ENCODE results near the gene SPATA31C2. TPM values are rescaled to one million over a fixed set of nuclear protein-coding genes. Genes with fewer than 3 reads are reported as not detected.

SPATA31C2 gene
- total RNA-seq, 1 experiment from 2014 or later: 0.04 TPM

DNA sequence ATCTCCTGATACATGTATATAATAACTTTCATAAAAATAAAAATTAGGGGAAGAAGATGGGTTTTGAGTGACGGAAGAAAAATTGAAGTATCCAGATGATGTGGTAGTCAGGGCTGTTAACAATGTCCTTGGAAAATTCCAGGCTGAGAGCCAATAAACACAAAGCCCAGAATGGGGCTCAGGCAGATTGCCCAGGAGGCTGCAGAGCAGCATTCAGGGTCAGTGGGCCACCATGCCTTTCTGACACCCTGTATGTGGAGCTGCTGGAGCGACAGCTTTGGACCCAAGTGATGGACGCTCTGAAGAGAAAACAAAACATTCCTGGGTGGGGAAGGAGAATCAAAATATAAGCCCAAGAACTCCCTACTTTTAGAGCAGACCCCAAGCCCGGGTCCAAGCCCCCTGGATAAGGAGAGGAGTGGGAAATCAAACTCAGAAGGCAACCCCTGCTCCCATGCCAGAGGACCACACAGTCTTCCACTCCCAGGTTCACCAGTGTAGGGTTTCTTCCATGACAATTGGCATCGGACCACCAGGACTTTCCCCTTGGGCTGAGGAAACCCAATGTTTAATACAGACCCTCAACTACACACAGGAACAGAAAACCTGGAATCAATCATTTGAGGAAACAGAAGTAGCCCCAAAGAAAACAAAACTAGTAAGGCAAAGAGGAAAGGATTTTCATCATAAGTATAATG is 45.7 kb upstream of the SPATA31C2 start (continued):
- TF ChIP-seq, protein P1, sequence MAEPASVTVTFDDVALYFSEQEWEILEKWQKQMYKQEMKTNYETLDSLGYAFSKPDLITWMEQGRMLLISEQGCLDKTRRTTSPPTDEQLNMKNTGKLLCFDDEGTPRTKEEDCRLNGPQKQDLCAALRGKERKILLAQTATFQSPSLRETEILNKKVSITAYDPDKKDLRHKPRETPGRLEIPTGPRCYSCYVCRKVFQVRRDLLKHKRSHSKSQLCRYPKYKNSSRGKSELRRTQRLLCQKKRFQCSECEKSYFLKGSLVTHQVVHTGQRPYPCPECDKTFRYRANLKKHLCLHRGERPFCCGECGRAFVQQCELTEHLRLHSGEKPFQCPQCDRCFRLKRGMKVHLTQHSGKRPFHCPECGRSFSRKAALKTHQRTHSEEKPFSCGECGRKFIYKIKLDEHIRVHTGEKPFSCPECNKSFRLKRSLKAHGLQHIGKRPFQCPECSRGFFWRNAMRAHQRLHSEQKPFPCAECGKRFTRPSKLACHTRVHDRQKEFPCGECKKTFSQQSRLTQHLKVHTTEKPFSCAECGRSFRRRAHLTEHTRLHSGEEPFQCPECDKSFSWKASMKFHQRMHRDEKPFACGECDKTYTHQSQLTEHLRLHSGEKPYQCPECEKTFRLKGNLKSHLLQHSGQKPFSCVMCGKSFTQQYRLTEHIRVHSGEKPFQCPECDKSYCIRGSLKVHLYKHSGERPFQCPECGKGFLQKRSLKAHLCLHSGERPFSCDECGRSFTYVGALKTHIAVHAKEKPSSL (CRISPR knock-in tag; conservative IDR thresholded peaks at IDR 0.05): no peak
- TF ChIP-seq JUN (CRISPR knock-in tag; IDR thresholded peaks at IDR 0.05) (no peak), ZBTB21 (CRISPR knock-in tag; IDR thresholded peaks at IDR 0.05; ENCODE audit: borderline replicate concordance) (no peak), TEAD1 (CRISPR knock-in tag; IDR thresholded peaks at IDR 0.05) (no peak), TEAD4 (CRISPR knock-in tag; IDR thresholded peaks at IDR 0.05) (no peak), MXD4 (CRISPR knock-in tag; IDR thresholded peaks at IDR 0.05; ENCODE audit: borderline replicate concordance) (no peak), RELA (CRISPR knock-in tag; IDR thresholded peaks at IDR 0.05; ENCODE audit: borderline replicate concordance) (no peak)
- TF ChIP-seq, protein P2, sequence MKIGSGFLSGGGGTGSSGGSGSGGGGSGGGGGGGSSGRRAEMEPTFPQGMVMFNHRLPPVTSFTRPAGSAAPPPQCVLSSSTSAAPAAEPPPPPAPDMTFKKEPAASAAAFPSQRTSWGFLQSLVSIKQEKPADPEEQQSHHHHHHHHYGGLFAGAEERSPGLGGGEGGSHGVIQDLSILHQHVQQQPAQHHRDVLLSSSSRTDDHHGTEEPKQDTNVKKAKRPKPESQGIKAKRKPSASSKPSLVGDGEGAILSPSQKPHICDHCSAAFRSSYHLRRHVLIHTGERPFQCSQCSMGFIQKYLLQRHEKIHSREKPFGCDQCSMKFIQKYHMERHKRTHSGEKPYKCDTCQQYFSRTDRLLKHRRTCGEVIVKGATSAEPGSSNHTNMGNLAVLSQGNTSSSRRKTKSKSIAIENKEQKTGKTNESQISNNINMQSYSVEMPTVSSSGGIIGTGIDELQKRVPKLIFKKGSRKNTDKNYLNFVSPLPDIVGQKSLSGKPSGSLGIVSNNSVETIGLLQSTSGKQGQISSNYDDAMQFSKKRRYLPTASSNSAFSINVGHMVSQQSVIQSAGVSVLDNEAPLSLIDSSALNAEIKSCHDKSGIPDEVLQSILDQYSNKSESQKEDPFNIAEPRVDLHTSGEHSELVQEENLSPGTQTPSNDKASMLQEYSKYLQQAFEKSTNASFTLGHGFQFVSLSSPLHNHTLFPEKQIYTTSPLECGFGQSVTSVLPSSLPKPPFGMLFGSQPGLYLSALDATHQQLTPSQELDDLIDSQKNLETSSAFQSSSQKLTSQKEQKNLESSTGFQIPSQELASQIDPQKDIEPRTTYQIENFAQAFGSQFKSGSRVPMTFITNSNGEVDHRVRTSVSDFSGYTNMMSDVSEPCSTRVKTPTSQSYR (CRISPR knock-in tag; IDR thresholded peaks at IDR 0.05): no peak
- TF ChIP-seq, protein P3, sequence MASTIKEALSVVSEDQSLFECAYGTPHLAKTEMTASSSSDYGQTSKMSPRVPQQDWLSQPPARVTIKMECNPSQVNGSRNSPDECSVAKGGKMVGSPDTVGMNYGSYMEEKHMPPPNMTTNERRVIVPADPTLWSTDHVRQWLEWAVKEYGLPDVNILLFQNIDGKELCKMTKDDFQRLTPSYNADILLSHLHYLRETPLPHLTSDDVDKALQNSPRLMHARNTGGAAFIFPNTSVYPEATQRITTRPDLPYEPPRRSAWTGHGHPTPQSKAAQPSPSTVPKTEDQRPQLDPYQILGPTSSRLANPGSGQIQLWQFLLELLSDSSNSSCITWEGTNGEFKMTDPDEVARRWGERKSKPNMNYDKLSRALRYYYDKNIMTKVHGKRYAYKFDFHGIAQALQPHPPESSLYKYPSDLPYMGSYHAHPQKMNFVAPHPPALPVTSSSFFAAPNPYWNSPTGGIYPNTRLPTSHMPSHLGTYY (CRISPR knock-in tag; IDR thresholded peaks at IDR 0.05): no peak
- TF ChIP-seq, protein P4, sequence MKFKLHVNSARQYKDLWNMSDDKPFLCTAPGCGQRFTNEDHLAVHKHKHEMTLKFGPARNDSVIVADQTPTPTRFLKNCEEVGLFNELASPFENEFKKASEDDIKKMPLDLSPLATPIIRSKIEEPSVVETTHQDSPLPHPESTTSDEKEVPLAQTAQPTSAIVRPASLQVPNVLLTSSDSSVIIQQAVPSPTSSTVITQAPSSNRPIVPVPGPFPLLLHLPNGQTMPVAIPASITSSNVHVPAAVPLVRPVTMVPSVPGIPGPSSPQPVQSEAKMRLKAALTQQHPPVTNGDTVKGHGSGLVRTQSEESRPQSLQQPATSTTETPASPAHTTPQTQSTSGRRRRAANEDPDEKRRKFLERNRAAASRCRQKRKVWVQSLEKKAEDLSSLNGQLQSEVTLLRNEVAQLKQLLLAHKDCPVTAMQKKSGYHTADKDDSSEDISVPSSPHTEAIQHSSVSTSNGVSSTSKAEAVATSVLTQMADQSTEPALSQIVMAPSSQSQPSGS (CRISPR knock-in tag; IDR thresholded peaks at IDR 0.05; ENCODE audit: borderline replicate concordance, low read depth): no peak

DNA sequence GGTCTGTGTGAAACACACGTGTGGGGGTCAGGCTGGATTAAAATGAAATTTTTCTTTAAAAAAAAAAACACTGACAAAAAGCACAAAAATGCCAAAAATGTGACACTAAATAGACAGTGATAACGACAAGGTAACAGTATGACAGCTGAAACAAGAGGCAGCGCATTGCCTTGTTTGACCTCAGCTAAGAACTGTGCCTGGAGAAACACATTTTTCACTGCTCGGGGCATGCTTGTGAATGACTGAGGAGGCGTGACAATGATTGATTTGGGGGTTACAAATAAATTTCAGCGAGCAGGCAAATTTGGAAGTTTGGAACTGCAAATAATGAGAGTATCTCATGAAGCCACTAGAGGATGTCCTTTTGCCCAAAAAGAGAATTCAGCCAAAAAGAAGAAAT is 44.2 kb upstream of the SPATA31C2 start:
- Mint-ChIP-seq H3K27ac (no peak overlapping the region), H3K9me3 (peaks cover 2% of the 10 kb centered on the region), H3K36me3 (no peaks in the 10 kb centered on the region), H3K4me3 (no peak overlapping the region), H3K27me3 (ENCODE audit: low read depth) (peaks cover 3% of the 10 kb centered on the region; the same call in 1 of the 2 replicates), H3K4me1 (peaks cover 4% of the 10 kb centered on the region; the same call in 1 of the 2 replicates)
- DNase-seq (ENCODE audit: low spot score) (no peak), ATAC-seq (no peak)
- ChIA-PET CTCF (interaction anchor here (0.7 kb wide), 1 partner anchor 98 kb away, joined by 3 read pairs; no protein-coding TSS in a partner anchor), POLR2A (interaction anchor here (0.6 kb wide), 1 partner anchor 16 kb away, joined by 7 read pairs; no protein-coding TSS in a partner anchor)
- TF ChIP-seq SMAD4 (CRISPR knock-in tag; IDR thresholded peaks at IDR 0.05) (no peak), RELA (CRISPR knock-in tag; IDR thresholded peaks at IDR 0.05; ENCODE audit: borderline replicate concordance) (no peak), ZNF396 (CRISPR knock-in tag; IDR thresholded peaks at IDR 0.05; ENCODE audit: borderline replicate concordance) (no peak), KAT7 (CRISPR knock-in tag; IDR thresholded peaks at IDR 0.05; ENCODE audit: borderline replicate concordance) (no peak), ZNF219 (CRISPR knock-in tag; IDR thresholded peaks at IDR 0.05; ENCODE audit: borderline replicate concordance) (no peak), NFATC4 (CRISPR knock-in tag; IDR thresholded peaks at IDR 0.05) (no peak), ZBTB21 (CRISPR knock-in tag; IDR thresholded peaks at IDR 0.05; ENCODE audit: borderline replicate concordance) (no peak), ZNF317 (CRISPR knock-in tag; IDR thresholded peaks at IDR 0.05; ENCODE audit: borderline replicate concordance, low read depth) (no peak), ZNF232 (CRISPR knock-in tag; IDR thresholded peaks at IDR 0.05) (no peak), EMX1 (CRISPR knock-in tag; IDR thresholded peaks at IDR 0.05) (no peak)
- TF ChIP-seq, protein P5, sequence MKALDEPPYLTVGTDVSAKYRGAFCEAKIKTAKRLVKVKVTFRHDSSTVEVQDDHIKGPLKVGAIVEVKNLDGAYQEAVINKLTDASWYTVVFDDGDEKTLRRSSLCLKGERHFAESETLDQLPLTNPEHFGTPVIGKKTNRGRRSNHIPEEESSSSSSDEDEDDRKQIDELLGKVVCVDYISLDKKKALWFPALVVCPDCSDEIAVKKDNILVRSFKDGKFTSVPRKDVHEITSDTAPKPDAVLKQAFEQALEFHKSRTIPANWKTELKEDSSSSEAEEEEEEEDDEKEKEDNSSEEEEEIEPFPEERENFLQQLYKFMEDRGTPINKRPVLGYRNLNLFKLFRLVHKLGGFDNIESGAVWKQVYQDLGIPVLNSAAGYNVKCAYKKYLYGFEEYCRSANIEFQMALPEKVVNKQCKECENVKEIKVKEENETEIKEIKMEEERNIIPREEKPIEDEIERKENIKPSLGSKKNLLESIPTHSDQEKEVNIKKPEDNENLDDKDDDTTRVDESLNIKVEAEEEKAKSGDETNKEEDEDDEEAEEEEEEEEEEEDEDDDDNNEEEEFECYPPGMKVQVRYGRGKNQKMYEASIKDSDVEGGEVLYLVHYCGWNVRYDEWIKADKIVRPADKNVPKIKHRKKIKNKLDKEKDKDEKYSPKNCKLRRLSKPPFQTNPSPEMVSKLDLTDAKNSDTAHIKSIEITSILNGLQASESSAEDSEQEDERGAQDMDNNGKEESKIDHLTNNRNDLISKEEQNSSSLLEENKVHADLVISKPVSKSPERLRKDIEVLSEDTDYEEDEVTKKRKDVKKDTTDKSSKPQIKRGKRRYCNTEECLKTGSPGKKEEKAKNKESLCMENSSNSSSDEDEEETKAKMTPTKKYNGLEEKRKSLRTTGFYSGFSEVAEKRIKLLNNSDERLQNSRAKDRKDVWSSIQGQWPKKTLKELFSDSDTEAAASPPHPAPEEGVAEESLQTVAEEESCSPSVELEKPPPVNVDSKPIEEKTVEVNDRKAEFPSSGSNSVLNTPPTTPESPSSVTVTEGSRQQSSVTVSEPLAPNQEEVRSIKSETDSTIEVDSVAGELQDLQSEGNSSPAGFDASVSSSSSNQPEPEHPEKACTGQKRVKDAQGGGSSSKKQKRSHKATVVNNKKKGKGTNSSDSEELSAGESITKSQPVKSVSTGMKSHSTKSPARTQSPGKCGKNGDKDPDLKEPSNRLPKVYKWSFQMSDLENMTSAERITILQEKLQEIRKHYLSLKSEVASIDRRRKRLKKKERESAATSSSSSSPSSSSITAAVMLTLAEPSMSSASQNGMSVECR (CRISPR knock-in tag; IDR thresholded peaks at IDR 0.05; ENCODE audit: borderline replicate concordance): no peak
- TF ChIP-seq, protein P6, sequence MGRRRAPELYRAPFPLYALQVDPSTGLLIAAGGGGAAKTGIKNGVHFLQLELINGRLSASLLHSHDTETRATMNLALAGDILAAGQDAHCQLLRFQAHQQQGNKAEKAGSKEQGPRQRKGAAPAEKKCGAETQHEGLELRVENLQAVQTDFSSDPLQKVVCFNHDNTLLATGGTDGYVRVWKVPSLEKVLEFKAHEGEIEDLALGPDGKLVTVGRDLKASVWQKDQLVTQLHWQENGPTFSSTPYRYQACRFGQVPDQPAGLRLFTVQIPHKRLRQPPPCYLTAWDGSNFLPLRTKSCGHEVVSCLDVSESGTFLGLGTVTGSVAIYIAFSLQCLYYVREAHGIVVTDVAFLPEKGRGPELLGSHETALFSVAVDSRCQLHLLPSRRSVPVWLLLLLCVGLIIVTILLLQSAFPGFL (CRISPR knock-in tag; IDR thresholded peaks at IDR 0.05; ENCODE audit: borderline replicate concordance): no peak
- TF ChIP-seq, protein P7, sequence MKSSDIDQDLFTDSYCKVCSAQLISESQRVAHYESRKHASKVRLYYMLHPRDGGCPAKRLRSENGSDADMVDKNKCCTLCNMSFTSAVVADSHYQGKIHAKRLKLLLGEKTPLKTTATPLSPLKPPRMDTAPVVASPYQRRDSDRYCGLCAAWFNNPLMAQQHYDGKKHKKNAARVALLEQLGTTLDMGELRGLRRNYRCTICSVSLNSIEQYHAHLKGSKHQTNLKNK (CRISPR knock-in tag; IDR thresholded peaks at IDR 0.05): no peak

Data from WTC11 (cell line).